Lower leg skin (tissue), 4 donors: ENCODE measurements around the gene CDC25B. TPM values are rescaled to one million over a fixed set of nuclear protein-coding genes. Genes with fewer than 3 reads are reported as not detected.

Experiments used
- DNase-seq, 2 donors: peaks; one replicate each; pipeline ENCODE4 v3.0.0-alpha.2; 2019; ENCODE audit warnings: low spot score in 2 of 2
- H3K4me3 ChIP-seq: fragments of 200-600 bp; sonication (generic); 2 replicates; pipeline ENCODE4 v1.5.1; 2017; ENCODE audit warnings: mild to moderate bottlenecking, low read depth; ENCODE audit not compliant: poor library complexity, severe bottlenecking
- POLR2A ChIP-seq, 2 donors: fragments of 450-650 bp; IDR thresholded peaks; one replicate each; pipeline ENCODE4 v1.6.1; 2016 to 2017; ENCODE audit warnings: antibody characterized with exemption in 2 of 2, mild to moderate bottlenecking in 1 of 2, moderate library complexity in 1 of 2
- WGBS, 2 donors: methylation state at CpG; one replicate each; pipeline ENCODE4 v1.1.5; 2018; 5-methylcytosine and 5-hydroxymethylcytosine counted together
- intact Hi-C: fragments of 100-400 bp; cut with DNase I; formaldehyde crosslinking; loops from one replicate; pipeline ENCODE4 v1.15.0; 2023; ENCODE audit warnings: low total_unique reads
- total RNA-seq, 4 donors: library from RNA; depleted of rRNA; stranded (reverse); fragments of >200 nt; gene quantifications; one replicate each; pipeline ENCODE4 v1.1.0, GENCODE V29; 2016
- TF ChIP-seq, protein P1 (sequence below), 3 donors: fragments of 450-650 bp; IDR thresholded peaks; one replicate each; pipeline ENCODE4 v1.5.1; 2016; ENCODE audit warnings: antibody characterized with exemption in 3 of 3, mild to moderate bottlenecking in 3 of 3, moderate library complexity in 2 of 3

Gene CDC25B
- total RNA-seq, 4 donors from 2014 or later, result 13.5 to 23.2 (median 18.5) TPM

DNA sequence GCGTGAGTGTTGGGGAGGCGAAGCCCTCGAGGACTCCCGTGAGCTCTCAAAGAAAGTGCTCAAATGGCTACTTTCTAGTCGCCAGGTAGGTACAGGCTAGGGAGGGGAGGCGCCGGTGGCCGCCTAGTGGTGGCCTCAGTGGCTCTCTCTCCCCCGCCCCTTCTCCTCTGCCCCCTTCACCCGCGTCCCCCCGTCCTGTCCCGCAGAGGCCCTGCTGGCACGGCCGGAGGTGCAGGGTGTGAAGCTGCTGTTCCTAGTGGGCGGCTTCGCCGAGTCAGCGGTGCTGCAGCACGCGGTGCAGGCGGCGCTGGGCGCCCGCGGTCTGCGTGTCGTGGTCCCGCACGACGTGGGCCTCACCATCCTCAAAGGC, 44.8 kb upstream of the CDC25B start:
- intact Hi-C loops, result no loop called here
- TF ChIP-seq POLR2A (IDR thresholded peaks at IDR 0.05), result no peak
- TF ChIP-seq, protein P1, sequence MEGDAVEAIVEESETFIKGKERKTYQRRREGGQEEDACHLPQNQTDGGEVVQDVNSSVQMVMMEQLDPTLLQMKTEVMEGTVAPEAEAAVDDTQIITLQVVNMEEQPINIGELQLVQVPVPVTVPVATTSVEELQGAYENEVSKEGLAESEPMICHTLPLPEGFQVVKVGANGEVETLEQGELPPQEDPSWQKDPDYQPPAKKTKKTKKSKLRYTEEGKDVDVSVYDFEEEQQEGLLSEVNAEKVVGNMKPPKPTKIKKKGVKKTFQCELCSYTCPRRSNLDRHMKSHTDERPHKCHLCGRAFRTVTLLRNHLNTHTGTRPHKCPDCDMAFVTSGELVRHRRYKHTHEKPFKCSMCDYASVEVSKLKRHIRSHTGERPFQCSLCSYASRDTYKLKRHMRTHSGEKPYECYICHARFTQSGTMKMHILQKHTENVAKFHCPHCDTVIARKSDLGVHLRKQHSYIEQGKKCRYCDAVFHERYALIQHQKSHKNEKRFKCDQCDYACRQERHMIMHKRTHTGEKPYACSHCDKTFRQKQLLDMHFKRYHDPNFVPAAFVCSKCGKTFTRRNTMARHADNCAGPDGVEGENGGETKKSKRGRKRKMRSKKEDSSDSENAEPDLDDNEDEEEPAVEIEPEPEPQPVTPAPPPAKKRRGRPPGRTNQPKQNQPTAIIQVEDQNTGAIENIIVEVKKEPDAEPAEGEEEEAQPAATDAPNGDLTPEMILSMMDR (IDR thresholded peaks at IDR 0.05), result no peak
- DNase-seq, result no peak

DNA sequence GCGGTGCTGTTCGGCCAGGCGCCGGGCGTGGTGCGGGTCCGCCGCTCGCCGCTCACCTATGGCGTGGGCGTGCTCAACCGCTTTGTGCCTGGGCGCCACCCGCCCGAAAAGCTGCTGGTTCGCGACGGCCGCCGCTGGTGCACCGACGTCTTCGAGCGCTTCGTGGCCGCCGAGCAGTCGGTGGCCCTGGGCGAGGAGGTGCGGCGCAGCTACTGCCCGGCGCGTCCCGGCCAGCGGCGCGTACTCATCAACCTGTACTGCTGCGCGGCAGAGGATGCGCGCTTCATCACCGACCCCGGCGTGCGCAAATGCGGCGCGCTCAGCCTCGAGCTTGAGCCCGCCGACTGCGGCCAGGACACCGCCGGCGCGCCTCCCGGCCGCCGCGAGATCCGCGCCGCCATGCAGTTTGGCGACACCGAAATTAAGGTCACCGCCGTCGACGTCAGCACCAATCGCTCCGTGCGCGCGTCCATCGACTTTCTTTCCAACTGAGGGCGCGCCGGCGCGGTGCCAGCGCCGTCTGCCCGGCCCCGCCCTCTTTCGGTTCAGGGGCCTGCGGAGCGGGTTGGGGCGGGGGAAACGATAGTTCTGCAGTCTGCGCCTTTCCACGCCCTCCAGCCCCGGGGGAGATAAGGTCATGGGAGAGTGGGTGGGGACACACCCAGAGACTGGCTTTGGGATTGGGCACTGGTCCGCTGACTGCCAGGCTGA, 44.3 kb upstream of the CDC25B start:
- WGBS, 2 donors, result 47 to 73% methylated on average over 60 to 77 of the region's 95 CpGs
- H3K4me3 ChIP-seq, result no peak overlapping the region
- TF ChIP-seq POLR2A (IDR thresholded peaks at IDR 0.05), result no peak
- TF ChIP-seq, protein P1 (IDR thresholded peaks at IDR 0.05), result no peak
- DNase-seq, result peak in 1 of 2 donors; percentile 62
- intact Hi-C loops, result no loop called here

More for the DNA sequence above, 44.8 kb upstream of the CDC25B start:
- 72% methylated on average over 15 to 31 of the region's 31 CpGs for WGBS, 2 donors
- no peak overlapping the region for H3K4me3 ChIP-seq

DNA sequence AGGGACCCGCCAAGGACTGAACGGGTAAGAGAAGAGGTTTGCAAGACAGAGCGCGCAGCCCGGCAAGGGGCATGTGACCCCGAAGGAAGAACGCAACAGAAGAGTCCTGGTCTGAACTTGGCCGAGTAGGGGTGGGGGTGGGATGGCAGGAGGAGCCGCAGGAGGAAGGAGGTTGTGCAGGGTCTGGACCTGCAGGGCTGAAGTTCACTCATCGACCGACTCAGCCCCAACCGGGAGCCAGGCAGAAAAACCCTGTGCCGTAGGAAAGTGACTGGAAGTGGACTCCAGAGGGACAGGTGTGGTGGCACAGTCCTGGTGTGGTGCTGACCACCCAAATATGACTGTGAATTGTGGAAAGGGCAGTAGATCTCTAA, 43.7 kb upstream of the CDC25B start:
- intact Hi-C loops, result no loop called here
- WGBS, 2 donors, result 41 to 45% methylated on average over 13 of the region's 13 CpGs
- no peak overlapping the region for H3K4me3 ChIP-seq
- TF ChIP-seq, protein P1 (IDR thresholded peaks at IDR 0.05), result no peak
- no peak for TF ChIP-seq POLR2A (IDR thresholded peaks at IDR 0.05)
- DNase-seq, result no peak

DNA sequence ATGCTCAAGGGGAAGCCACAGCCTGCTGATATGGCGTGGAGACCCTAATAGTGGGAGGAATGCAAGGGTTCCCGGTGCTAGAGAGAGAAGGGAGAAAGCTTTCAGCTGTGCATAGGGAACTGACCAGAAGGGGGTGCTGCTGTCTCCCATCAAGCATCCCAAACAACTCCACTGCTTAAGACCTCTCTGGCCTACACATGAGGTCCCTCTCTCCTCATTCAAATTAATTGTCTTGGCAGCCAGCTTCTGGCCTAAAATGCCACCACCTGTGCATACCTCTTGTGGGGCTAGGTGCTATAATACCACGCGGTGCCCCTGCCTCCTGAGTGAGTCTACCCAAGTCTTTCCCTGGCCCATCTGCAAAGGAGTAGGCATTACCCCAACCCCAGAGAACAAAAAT, 43.0 kb upstream of the CDC25B start:
- 44 to 47% methylated on average over 4 of the region's 4 CpGs for WGBS, 2 donors
- DNase-seq, result peak in 1 of 2 donors; percentile 57
- TF ChIP-seq, protein P1 (IDR thresholded peaks at IDR 0.05), result no peak
- TF ChIP-seq POLR2A (IDR thresholded peaks at IDR 0.05), result no peak
- H3K4me3 ChIP-seq, result no peak overlapping the region
- intact Hi-C loops, result no loop called here

DNA sequence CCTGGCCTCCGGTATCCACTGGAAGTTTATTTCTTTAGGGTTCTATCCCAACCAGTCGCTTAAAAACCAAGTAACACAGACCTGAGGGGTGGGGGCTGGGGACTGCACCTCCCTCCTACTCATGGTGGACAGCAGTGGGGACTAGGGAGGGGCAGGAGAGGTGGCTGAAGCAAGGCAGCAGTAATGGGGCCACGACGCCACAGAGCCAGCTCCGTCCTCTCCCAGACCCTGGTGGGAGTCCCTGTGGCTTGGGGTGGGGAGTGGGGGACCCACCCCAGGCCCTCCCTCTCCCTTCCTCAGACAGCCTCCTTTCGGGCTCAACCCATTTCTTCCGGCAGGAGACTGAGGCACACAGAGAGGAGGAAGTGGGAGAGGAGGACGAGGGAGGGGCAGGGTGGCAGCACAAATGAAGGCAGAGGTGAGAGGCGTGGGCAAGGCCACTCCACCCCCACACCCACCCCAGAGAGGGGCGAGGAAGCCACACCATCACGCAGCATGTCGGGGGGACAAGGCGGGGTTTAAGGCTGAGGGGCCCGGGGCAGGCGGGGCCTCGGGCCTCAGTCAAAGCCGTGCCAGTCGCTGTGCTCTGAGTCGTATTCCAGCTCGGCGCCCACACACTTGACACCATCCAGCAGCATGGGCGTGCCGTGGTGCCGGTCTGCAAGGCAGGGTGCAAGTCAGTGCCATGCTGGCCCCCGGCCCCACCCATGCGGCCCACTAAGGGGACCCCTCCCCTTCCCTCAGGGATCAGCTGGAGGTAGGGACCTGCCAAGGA, 42.4 kb upstream of the CDC25B start:
- intact Hi-C loops, result no loop called here
- no peak for TF ChIP-seq POLR2A (IDR thresholded peaks at IDR 0.05)
- TF ChIP-seq, protein P1 (IDR thresholded peaks at IDR 0.05), result no peak
- H3K4me3 ChIP-seq, result no peak overlapping the region
- DNase-seq, result no peak
- 64 to 81% methylated on average over 13 to 26 of the region's 26 CpGs for WGBS, 2 donors
